ACC112 (cell line): ENCODE results near the gene RARB.

Experiments used
- H2AFZ ChIP-seq: fragments of 200-600 bp; sonication (generic); one replicate; pipeline ENCODE4 v1.6.0; 2017; ENCODE audit warnings: antibody characterized with exemption, low read length; ENCODE audit not compliant: unreplicated experiment
- H3K27ac ChIP-seq: fragments of 200-600 bp; sonication (generic); 2 replicates; pipeline ENCODE4 v1.5.1; 2014; ENCODE audit warnings: low read depth, mild to moderate bottlenecking, antibody characterized with exemption, low read length, moderate library complexity
- H3K27me3 ChIP-seq: fragments of 200-600 bp; sonication (generic); 2 replicates; pipeline ENCODE4 v1.6.1; 2014; ENCODE audit warnings: mild to moderate bottlenecking, antibody characterized with exemption, low read length, moderate library complexity, mixed read lengths; ENCODE audit not compliant: insufficient read depth
- H3K36me3 ChIP-seq: fragments of 200-600 bp; sonication (generic); 2 replicates; pipeline ENCODE4 v1.6.1; 2016; ENCODE audit warnings: mild to moderate bottlenecking, antibody characterized with exemption, low read length, moderate library complexity, mixed read lengths; ENCODE audit not compliant: insufficient read depth
- H3K4me1 ChIP-seq: fragments of 200-600 bp; sonication (generic); one replicate; pipeline ENCODE4 v1.6.1; 2016; ENCODE audit warnings: low read length, mixed read lengths; ENCODE audit not compliant: insufficient read depth, unreplicated experiment, control insufficient read depth
- H3K4me3 ChIP-seq: fragments of 200-600 bp; sonication (generic); 2 replicates; pipeline ENCODE4 v1.5.1; 2014; ENCODE audit warnings: mild to moderate bottlenecking, low read depth, low read length
- H3K79me2 ChIP-seq: fragments of 200-600 bp; sonication (generic); one replicate; pipeline ENCODE4 v1.6.0; 2016; ENCODE audit warnings: low read length; ENCODE audit not compliant: control insufficient read depth, unreplicated experiment, insufficient read depth

The RARB gene

GRCh38 chr3:25527801-25528200 lies 99.7 kb downstream of the RARB start:
- no peaks in the 10 kb centered on the region for H3K36me3 ChIP-seq
- H3K4me3 ChIP-seq, result no peak overlapping the region
- H3K4me1 ChIP-seq, result no peaks in the 10 kb centered on the region
- no peak overlapping the region for H3K27ac ChIP-seq
- no peaks in the 10 kb centered on the region for H3K79me2 ChIP-seq
- H3K27me3 ChIP-seq, result no peaks in the 10 kb centered on the region
- no peak overlapping the region for H2AFZ ChIP-seq

- Histone ChIP-seq H3K79me2 (no peaks in the 10 kb centered on the region), H3K27ac (no peak overlapping the region), H2AFZ (no peak overlapping the region), H3K36me3 (no peaks in the 10 kb centered on the region), H3K4me3 (no peak overlapping the region), H3K27me3 (no peaks in the 10 kb centered on the region), H3K4me1 (no peaks in the 10 kb centered on the region)
Measured at GRCh38 chr3:25531971-25532370, 103.9 kb downstream of the RARB start.

GRCh38 chr3:25532431-25533162 lies 104.5 kb downstream of the RARB start:
- Histone ChIP-seq H3K4me3 (no peak overlapping the region), H2AFZ (no peak overlapping the region), H3K36me3 (no peaks in the 10 kb centered on the region), H3K79me2 (no peaks in the 10 kb centered on the region), H3K27ac (no peak overlapping the region), H3K27me3 (no peaks in the 10 kb centered on the region), H3K4me1 (no peaks in the 10 kb centered on the region)

GRCh38 chr3:25533399-25533798 lies 105.3 kb downstream of the RARB start:
- Histone ChIP-seq H3K4me3 (no peak overlapping the region), H3K27ac (no peak overlapping the region), H3K36me3 (no peaks in the 10 kb centered on the region), H2AFZ (no peak overlapping the region), H3K27me3 (no peaks in the 10 kb centered on the region), H3K79me2 (no peaks in the 10 kb centered on the region), H3K4me1 (no peaks in the 10 kb centered on the region)

GRCh38 chr3:25534007-25534406 lies 105.9 kb downstream of the RARB start:
- Histone ChIP-seq H3K4me1 (no peaks in the 10 kb centered on the region), H3K36me3 (no peaks in the 10 kb centered on the region), H2AFZ (no peak overlapping the region), H3K79me2 (no peaks in the 10 kb centered on the region), H3K27me3 (no peaks in the 10 kb centered on the region), H3K27ac (no peak overlapping the region), H3K4me3 (no peak overlapping the region)

- Histone ChIP-seq H3K36me3 (no peaks in the 10 kb centered on the region), H3K27ac (no peak overlapping the region), H3K4me3 (no peak overlapping the region), H3K79me2 (no peaks in the 10 kb centered on the region), H2AFZ (no peak overlapping the region), H3K4me1 (no peaks in the 10 kb centered on the region), H3K27me3 (no peaks in the 10 kb centered on the region)
Measured at GRCh38 chr3:25536521-25537391, 108.7 kb downstream of the RARB start.

GRCh38 chr3:25537516-25537915 lies 109.5 kb downstream of the RARB start:
- Histone ChIP-seq H3K4me1 (no peaks in the 10 kb centered on the region), H3K79me2 (no peaks in the 10 kb centered on the region), H3K27me3 (no peaks in the 10 kb centered on the region), H3K36me3 (no peaks in the 10 kb centered on the region), H3K4me3 (no peak overlapping the region), H3K27ac (no peak overlapping the region), H2AFZ (no peak overlapping the region)

GRCh38 chr3:25540273-25540672 lies 112.2 kb downstream of the RARB start:
- Histone ChIP-seq H3K36me3 (no peaks in the 10 kb centered on the region), H3K79me2 (no peaks in the 10 kb centered on the region), H3K4me1 (no peaks in the 10 kb centered on the region), H3K27ac (no peak overlapping the region), H3K27me3 (no peaks in the 10 kb centered on the region), H2AFZ (no peak overlapping the region), H3K4me3 (no peak overlapping the region)

- Histone ChIP-seq H3K79me2 (no peaks in the 10 kb centered on the region), H3K4me3 (no peak overlapping the region), H3K4me1 (no peaks in the 10 kb centered on the region), H3K27me3 (no peaks in the 10 kb centered on the region), H2AFZ (no peak overlapping the region), H3K27ac (no peak overlapping the region), H3K36me3 (no peaks in the 10 kb centered on the region)
Measured at GRCh38 chr3:25542492-25543039, 114.5 kb downstream of the RARB start.

GRCh38 chr3:25547103-25547502 lies 119.0 kb downstream of the RARB start:
- no peaks in the 10 kb centered on the region for H3K79me2 ChIP-seq
- no peak overlapping the region for H2AFZ ChIP-seq
- no peak overlapping the region for H3K27ac ChIP-seq
- no peaks in the 10 kb centered on the region for H3K36me3 ChIP-seq
- H3K4me3 ChIP-seq, result no peak overlapping the region
- peaks cover 14% of the 10 kb centered on the region for H3K4me1 ChIP-seq
- H3K27me3 ChIP-seq, result no peaks in the 10 kb centered on the region
